GM23338 (cell line): ENCODE data around the gene LNP1. TPM values are rescaled to one million over a fixed set of nuclear protein-coding genes. Genes with fewer than 3 reads are reported as not detected.
"Not testable (repeated sequence)": the region's sequence is repeated elsewhere in the genome, so short reads cannot be mapped to it uniquely, and the experiment has no call there.

ENCODE experiments used
- ATAC-seq: fragments of 200-7000 bp; cut with Tn5 transposase; 3 replicates; pipeline ENCODE4 v1.9.1; 2020
- DNase-seq: peaks from one replicate; pipeline ENCODE4 v3.0.0-alpha.2; 2015; ENCODE audit warnings: low spot score
- H2AFZ ChIP-seq: fragments of 200-600 bp; sonication (generic); 2 replicates; pipeline ENCODE4 v1.8.0; 2016; ENCODE audit warnings: antibody characterized with exemption, mild to moderate bottlenecking, moderate library complexity
- H3F3A ChIP-seq: fragments of 200-600 bp; sonication (generic); replicated peaks from 2 replicates; pipeline ENCODE4 v1.8.0; 2017; ENCODE audit warnings: antibody characterized with exemption, mixed run types, low read depth
- H3K27ac ChIP-seq: fragments of 200-600 bp; sonication (generic); 2 replicates; pipeline ENCODE4 v1.6.1; 2016; ENCODE audit warnings: low read depth
- H3K27me3 ChIP-seq: fragments of 200-600 bp; sonication (generic); 2 replicates; pipeline ENCODE4 v1.8.0; 2016; ENCODE audit warnings: mild to moderate bottlenecking, mixed run types, moderate library complexity; ENCODE audit not compliant: insufficient read depth
- H3K36me3 ChIP-seq: fragments of 200-600 bp; sonication (generic); 2 replicates; pipeline ENCODE4 v1.8.0; 2016; ENCODE audit warnings: mild to moderate bottlenecking; ENCODE audit not compliant: insufficient read depth
- H3K4me1 ChIP-seq: fragments of 200-600 bp; sonication (generic); 2 replicates; pipeline ENCODE4 v1.8.0; 2016; ENCODE audit warnings: mild to moderate bottlenecking, moderate library complexity; ENCODE audit not compliant: insufficient read depth
- H3K4me2 ChIP-seq: fragments of 200-600 bp; sonication (generic); 2 replicates; pipeline ENCODE4 v1.7.1; 2017; ENCODE audit warnings: mixed run types
- H3K4me3 ChIP-seq: fragments of 200-600 bp; sonication (generic); 2 replicates; pipeline ENCODE4 v1.6.1; 2016; ENCODE audit warnings: mixed run types
- H3K79me2 ChIP-seq: fragments of 200-600 bp; sonication (generic); replicated peaks from 2 replicates; pipeline ENCODE4 v1.8.0; 2017; ENCODE audit warnings: mild to moderate bottlenecking; ENCODE audit not compliant: insufficient read depth
- H3K9me2 ChIP-seq: fragments of 200-600 bp; sonication (generic); 2 replicates; pipeline ENCODE4 v1.8.0; 2017; ENCODE audit not compliant: insufficient read depth
- H4K20me1 ChIP-seq: fragments of 200-600 bp; sonication (generic); replicated peaks from 2 replicates; pipeline ENCODE4 v1.8.0; 2017; ENCODE audit warnings: mild to moderate bottlenecking; ENCODE audit not compliant: insufficient read depth
- H3K27ac Mint-ChIP-seq: 2 replicates; pipeline ENCODE4 v1.8.0; 2020; ENCODE audit warnings: inconsistent platforms, mild to moderate bottlenecking, moderate library complexity, mixed read lengths
- H3K27me3 Mint-ChIP-seq: 3 replicates; pipeline ENCODE4 v1.8.0; 2022; ENCODE audit warnings: low read depth, mild to moderate bottlenecking, moderate library complexity, mixed read lengths, inconsistent platforms; ENCODE audit not compliant: insufficient read depth, poor library complexity
- H3K36me3 Mint-ChIP-seq: 3 replicates; pipeline ENCODE4 v1.8.0; 2021; ENCODE audit warnings: low read depth, mild to moderate bottlenecking, inconsistent platforms, moderate library complexity, mixed read lengths
- H3K4me1 Mint-ChIP-seq: 3 replicates; pipeline ENCODE4 v1.8.0; 2020; ENCODE audit warnings: mild to moderate bottlenecking, inconsistent platforms, mixed read lengths
- H3K4me3 Mint-ChIP-seq: 3 replicates; pipeline ENCODE4 v1.8.0; 2021; ENCODE audit warnings: moderate library complexity, mild to moderate bottlenecking, inconsistent platforms, mixed read lengths
- H3K9me3 Mint-ChIP-seq: 3 replicates; pipeline ENCODE4 v1.8.0; 2020; ENCODE audit warnings: moderate library complexity, mild to moderate bottlenecking, inconsistent platforms, mixed read lengths
- CREB1 ChIP-seq: fragments of 250-450 bp; sonication (Bioruptor Pico); IDR thresholded peaks from 2 replicates; pipeline ENCODE4 v1.5.0; 2020; ENCODE audit warnings: low read depth, mild to moderate bottlenecking, moderate library complexity
- EZH2 ChIP-seq: fragments of 200-600 bp; sonication (generic); IDR thresholded peaks from one replicate; pipeline ENCODE4 v1.8.0; 2017; ENCODE audit warnings: antibody characterized with exemption, mild to moderate bottlenecking, low read depth; ENCODE audit not compliant: unreplicated experiment
- EZH2phosphoT487 ChIP-seq: fragments of 200-600 bp; sonication (generic); IDR thresholded peaks from one replicate; pipeline ENCODE4 v1.8.1; 2018; ENCODE audit warnings: antibody characterized with exemption; ENCODE audit not compliant: unreplicated experiment
- JUNB ChIP-seq: IDR thresholded peaks from one replicate; pipeline ENCODE4 v1.6.1; 2016; ENCODE audit warnings: antibody characterized with exemption; ENCODE audit not compliant: unreplicated experiment
- NANOG ChIP-seq: IDR thresholded peaks from 2 replicates; pipeline ENCODE4 v1.6.1; 2016; ENCODE audit warnings: antibody characterized with exemption, borderline replicate concordance
- POLR2AphosphoS5 ChIP-seq: IDR thresholded peaks from 2 replicates; pipeline ENCODE4 v1.6.1; 2016; ENCODE audit warnings: antibody characterized with exemption, low read depth
- ZNF114 ChIP-seq: fragments of 250-450 bp; sonication (Bioruptor Pico); IDR thresholded peaks from 2 replicates; pipeline ENCODE4 v1.5.0; 2020; ENCODE audit warnings: mild to moderate bottlenecking, moderate library complexity
- ZNF331 ChIP-seq: fragments of 250-450 bp; sonication (Bioruptor Pico); IDR thresholded peaks from 2 replicates; pipeline ENCODE4 v1.5.0; 2020; ENCODE audit warnings: low read depth, mild to moderate bottlenecking, moderate library complexity
- polyA plus RNA-seq: library from polyadenylated mRNA; unstranded; fragments of >200 nt; fragmentation: Nextera tagmentation; extraction: Ambion mirVana; gene quantifications from 2 replicates; pipeline ENCODE4 v1.2.1, GENCODE V29; 2016
- total RNA-seq: library from RNA; depleted of rRNA; stranded (reverse); fragments of >200 nt; shearing (Covaris generic); gene quantifications from 2 replicates; pipeline ENCODE4 v1.2.3, GENCODE V29; 2014
- TF ChIP-seq, protein P1 (sequence below): IDR thresholded peaks from 2 replicates; pipeline ENCODE4 v1.6.1; 2016; ENCODE audit warnings: antibody characterized with exemption
- TF ChIP-seq, protein P2 (sequence below), 2 experiments: fragments of 200-600 bp in 1 of 2; sonication (generic) in 1 of 2; conservative IDR thresholded peaks; 2 replicates each; pipeline versions ENCODE4 v1.5.1 to v1.6.1; 2016 to 2017; ENCODE audit warnings: antibody characterized with exemption in 2 of 2, low read depth in 2 of 2, mild to moderate bottlenecking in 2 of 2, moderate library complexity in 1 of 2
- TF ChIP-seq, protein P3 (sequence below): fragments of 250-450 bp; sonication (Bioruptor Pico); IDR thresholded peaks from 2 replicates; pipeline ENCODE4 v1.5.0; 2020; ENCODE audit warnings: mild to moderate bottlenecking, moderate library complexity

Gene LNP1
- total and polyA plus RNA-seq, 2 experiments from 2014 or later: 4.7 to 6.7 TPM

DNA sequence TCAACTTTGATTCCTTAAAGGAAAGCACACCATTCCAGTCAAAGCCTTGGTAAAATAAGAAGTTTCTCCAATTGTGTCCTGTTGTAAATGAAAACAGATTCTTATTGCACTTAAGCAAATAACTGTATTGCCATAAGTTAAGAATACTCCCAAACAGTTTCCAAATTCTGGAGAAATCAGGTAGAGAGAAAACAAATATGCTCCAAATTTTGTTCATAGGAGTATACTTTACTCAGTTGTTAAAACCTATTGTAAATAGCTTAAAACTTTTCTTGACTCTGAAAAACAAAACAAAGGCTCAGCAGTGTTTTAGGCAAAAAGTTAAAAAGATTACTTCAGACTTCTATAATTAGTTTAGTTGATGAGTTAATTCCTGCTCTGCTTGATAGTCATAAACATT is 42.4 kb downstream of the LNP1 start:
- Histone ChIP-seq H3K4me1 (0 out of 2 replicates have a peak, but pooled peaks cover 4% of the 10 kb centered on the region), H3F3A (no peaks in the 10 kb centered on the region), H3K36me3 (peaks cover 21% of the 10 kb centered on the region; the same call in 1 of the 2 replicates), H3K27me3 (no peaks in the 10 kb centered on the region), H3K79me2 (no peaks in the 10 kb centered on the region), H3K4me2 (no peak overlapping the region), H3K9me2 (no peaks in the 10 kb centered on the region), H4K20me1 (no peaks in the 10 kb centered on the region), H2AFZ (no peak overlapping the region), H3K4me3 (no peak overlapping the region), H3K27ac (no peak overlapping the region)
- no peaks in the 10 kb centered on the region for H3K4me1 Mint-ChIP-seq
- peaks cover 69% of the 10 kb centered on the region for H3K9me3 Mint-ChIP-seq
- no peak for DNase-seq
- no peak overlapping the region for H3K4me3 Mint-ChIP-seq
- peaks cover 64% of the 10 kb centered on the region for H3K36me3 Mint-ChIP-seq
- TF ChIP-seq ZNF331 (CRISPR knock-in tag) (no peak), JUNB (no peak), ZNF114 (CRISPR knock-in tag) (no peak), EZH2phosphoT487 (no peak), POLR2AphosphoS5 (no peak), CREB1 (no peak), EZH2 (no peak), NANOG (no peak)
- TF ChIP-seq, protein P1, sequence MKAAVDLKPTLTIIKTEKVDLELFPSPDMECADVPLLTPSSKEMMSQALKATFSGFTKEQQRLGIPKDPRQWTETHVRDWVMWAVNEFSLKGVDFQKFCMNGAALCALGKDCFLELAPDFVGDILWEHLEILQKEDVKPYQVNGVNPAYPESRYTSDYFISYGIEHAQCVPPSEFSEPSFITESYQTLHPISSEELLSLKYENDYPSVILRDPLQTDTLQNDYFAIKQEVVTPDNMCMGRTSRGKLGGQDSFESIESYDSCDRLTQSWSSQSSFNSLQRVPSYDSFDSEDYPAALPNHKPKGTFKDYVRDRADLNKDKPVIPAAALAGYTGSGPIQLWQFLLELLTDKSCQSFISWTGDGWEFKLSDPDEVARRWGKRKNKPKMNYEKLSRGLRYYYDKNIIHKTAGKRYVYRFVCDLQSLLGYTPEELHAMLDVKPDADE: no peak
- TF ChIP-seq, protein P2, sequence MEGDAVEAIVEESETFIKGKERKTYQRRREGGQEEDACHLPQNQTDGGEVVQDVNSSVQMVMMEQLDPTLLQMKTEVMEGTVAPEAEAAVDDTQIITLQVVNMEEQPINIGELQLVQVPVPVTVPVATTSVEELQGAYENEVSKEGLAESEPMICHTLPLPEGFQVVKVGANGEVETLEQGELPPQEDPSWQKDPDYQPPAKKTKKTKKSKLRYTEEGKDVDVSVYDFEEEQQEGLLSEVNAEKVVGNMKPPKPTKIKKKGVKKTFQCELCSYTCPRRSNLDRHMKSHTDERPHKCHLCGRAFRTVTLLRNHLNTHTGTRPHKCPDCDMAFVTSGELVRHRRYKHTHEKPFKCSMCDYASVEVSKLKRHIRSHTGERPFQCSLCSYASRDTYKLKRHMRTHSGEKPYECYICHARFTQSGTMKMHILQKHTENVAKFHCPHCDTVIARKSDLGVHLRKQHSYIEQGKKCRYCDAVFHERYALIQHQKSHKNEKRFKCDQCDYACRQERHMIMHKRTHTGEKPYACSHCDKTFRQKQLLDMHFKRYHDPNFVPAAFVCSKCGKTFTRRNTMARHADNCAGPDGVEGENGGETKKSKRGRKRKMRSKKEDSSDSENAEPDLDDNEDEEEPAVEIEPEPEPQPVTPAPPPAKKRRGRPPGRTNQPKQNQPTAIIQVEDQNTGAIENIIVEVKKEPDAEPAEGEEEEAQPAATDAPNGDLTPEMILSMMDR (conservative IDR thresholded peaks at IDR 0.05; ENCODE audit: low read depth in 2 of 2): no peak
- TF ChIP-seq, protein P3, sequence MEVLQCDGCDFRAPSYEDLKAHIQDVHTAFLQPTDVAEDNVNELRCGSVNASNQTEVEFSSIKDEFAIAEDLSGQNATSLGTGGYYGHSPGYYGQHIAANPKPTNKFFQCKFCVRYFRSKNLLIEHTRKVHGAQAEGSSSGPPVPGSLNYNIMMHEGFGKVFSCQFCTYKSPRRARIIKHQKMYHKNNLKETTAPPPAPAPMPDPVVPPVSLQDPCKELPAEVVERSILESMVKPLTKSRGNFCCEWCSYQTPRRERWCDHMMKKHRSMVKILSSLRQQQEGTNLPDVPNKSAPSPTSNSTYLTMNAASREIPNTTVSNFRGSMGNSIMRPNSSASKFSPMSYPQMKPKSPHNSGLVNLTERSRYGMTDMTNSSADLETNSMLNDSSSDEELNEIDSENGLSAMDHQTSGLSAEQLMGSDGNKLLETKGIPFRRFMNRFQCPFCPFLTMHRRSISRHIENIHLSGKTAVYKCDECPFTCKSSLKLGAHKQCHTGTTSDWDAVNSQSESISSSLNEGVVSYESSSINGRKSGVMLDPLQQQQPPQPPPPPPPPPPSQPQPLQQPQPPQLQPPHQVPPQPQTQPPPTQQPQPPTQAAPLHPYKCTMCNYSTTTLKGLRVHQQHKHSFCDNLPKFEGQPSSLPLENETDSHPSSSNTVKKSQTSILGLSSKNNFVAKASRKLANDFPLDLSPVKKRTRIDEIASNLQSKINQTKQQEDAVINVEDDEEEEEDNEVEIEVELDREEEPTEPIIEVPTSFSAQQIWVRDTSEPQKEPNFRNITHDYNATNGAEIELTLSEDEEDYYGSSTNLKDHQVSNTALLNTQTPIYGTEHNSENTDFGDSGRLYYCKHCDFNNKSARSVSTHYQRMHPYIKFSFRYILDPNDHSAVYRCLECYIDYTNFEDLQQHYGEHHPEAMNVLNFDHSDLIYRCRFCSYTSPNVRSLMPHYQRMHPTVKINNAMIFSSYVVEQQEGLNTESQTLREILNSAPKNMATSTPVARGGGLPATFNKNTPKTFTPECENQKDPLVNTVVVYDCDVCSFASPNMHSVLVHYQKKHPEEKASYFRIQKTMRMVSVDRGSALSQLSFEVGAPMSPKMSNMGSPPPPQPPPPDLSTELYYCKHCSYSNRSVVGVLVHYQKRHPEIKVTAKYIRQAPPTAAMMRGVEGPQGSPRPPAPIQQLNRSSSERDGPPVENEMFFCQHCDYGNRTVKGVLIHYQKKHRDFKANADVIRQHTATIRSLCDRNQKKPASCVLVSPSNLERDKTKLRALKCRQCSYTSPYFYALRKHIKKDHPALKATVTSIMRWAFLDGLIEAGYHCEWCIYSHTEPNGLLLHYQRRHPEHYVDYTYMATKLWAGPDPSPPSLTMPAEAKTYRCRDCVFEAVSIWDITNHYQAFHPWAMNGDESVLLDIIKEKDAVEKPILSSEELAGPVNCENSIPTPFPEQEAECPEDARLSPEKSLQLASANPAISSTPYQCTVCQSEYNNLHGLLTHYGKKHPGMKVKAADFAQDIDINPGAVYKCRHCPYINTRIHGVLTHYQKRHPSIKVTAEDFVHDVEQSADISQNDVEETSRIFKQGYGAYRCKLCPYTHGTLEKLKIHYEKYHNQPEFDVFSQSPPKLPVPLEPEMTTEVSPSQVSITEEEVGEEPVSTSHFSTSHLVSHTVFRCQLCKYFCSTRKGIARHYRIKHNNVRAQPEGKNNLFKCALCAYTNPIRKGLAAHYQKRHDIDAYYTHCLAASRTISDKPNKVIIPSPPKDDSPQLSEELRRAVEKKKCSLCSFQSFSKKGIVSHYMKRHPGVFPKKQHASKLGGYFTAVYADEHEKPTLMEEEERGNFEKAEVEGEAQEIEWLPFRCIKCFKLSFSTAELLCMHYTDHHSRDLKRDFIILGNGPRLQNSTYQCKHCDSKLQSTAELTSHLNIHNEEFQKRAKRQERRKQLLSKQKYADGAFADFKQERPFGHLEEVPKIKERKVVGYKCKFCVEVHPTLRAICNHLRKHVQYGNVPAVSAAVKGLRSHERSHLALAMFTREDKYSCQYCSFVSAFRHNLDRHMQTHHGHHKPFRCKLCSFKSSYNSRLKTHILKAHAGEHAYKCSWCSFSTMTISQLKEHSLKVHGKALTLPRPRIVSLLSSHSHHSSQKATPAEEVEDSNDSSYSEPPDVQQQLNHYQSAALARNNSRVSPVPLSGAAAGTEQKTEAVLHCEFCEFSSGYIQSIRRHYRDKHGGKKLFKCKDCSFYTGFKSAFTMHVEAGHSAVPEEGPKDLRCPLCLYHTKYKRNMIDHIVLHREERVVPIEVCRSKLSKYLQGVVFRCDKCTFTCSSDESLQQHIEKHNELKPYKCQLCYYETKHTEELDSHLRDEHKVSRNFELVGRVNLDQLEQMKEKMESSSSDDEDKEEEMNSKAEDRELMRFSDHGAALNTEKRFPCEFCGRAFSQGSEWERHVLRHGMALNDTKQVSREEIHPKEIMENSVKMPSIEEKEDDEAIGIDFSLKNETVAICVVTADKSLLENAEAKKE: no peak
- H3K27me3 Mint-ChIP-seq: no peaks in the 10 kb centered on the region
- no peak overlapping the region for H3K27ac Mint-ChIP-seq
- no peak for ATAC-seq

DNA sequence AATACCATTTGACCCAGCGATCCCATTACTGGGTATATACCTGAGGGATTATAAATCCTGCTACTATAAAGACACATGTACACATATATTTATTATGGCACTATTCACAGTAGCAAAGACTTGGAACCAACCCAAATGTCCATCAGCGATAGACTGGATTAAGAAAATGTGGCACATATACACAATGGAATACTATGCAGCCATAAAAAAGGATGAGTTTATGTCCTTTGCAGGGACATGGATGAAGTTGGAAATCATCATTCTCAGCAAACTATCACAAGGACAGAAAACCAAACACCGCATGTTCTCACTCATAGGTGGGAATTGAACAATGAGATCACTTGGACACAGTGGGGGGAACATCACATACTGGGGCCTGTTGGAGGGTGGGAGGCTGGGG is 45.7 kb downstream of the LNP1 start:
- H3K9me2 ChIP-seq, H3K27me3 ChIP-seq, H3K4me3 ChIP-seq, H3K4me2 ChIP-seq, DNase-seq, H3K4me1 ChIP-seq, H3K27ac Mint-ChIP-seq, ATAC-seq, H3K27me3 Mint-ChIP-seq, H2AFZ ChIP-seq, H3K4me3 Mint-ChIP-seq, H3K27ac ChIP-seq, H4K20me1 ChIP-seq, H3F3A ChIP-seq, H3K79me2 ChIP-seq: not testable (repeated sequence)
- H3K9me3 Mint-ChIP-seq: peaks cover 63% of the 10 kb centered on the region
- H3K36me3 Mint-ChIP-seq: peaks cover 63% of the 10 kb centered on the region
- peaks cover 21% of the 10 kb centered on the region; the same call in 1 of the 2 replicates for H3K36me3 ChIP-seq
- peaks cover 11% of the 10 kb centered on the region; the same call in 2 of the 3 replicates for H3K4me1 Mint-ChIP-seq
